Erythroblast (primary cell): Measurements from ENCODE around the gene NPHS1.

Experiments
- GATA1 ChIP-seq: IDR thresholded peaks from 2 replicates; pipeline ENCODE4 v1.6.1; 2011; ENCODE audit warnings: low read depth, mild to moderate bottlenecking, control low read depth, low read length, moderate library complexity
- POLR2A ChIP-seq: IDR thresholded peaks from 2 replicates; pipeline ENCODE4 v1.6.1; 2011; ENCODE audit warnings: mild to moderate bottlenecking, low read length

- no peak for TF ChIP-seq POLR2A
- no peak for TF ChIP-seq GATA1
Observed at GRCh38 chr19:35780058-35780457, 72.2 kb downstream of the NPHS1 start.
